ENCODE measurements around the gene P2RX6.

Gene P2RX6

DNA sequence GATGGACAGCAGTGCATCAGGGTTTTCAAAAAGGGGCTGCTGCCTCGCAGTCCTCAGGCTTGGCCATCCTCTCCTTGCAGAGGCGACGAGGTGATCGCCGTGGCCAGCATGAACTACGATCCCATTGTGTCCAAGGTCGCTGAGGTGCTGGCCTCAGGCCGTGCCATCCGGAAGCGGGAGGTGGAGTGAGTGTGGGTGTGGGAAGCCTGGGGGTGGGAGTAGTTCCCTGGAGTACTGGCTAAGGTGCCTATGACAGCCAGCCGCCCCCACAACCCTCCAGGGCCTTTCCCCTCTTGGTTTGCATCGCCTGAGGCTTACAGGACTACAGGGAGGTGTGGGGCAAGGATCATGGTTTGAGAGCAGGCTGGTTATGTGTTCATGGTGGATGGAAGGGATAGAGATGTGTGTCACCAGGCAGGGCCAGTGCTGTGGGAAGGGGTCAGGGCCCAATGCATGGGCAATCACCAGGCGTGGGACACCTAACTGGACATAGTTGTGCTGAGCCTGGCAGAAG lies 35.0 kb upstream of the P2RX6 start:
- DNase-seq (ENCODE audit: low read depth in 2 of 2) = no peak

DNA sequence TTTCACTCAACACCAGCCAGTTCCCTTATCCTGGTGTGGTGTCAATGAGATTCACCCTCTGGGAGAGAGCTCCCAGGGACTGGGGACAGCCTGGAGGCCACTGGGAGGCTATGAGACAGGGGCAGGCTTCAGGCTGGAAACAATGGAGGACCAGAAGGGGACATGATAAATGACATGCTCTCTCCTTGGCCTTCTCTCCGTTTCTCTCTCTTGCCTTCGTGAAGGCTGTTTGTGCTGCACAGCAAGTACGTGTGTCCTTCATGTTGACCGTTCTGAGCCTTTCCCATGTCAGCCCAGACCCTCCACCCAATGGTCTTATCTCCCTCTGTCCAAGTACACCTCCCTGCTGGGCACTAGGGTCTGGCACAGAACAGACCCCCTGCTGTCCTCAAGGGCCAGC lies 34.4 kb upstream of the P2RX6 start:
- DNase-seq (ENCODE audit: low read depth in 2 of 2) = no peak

DNA sequence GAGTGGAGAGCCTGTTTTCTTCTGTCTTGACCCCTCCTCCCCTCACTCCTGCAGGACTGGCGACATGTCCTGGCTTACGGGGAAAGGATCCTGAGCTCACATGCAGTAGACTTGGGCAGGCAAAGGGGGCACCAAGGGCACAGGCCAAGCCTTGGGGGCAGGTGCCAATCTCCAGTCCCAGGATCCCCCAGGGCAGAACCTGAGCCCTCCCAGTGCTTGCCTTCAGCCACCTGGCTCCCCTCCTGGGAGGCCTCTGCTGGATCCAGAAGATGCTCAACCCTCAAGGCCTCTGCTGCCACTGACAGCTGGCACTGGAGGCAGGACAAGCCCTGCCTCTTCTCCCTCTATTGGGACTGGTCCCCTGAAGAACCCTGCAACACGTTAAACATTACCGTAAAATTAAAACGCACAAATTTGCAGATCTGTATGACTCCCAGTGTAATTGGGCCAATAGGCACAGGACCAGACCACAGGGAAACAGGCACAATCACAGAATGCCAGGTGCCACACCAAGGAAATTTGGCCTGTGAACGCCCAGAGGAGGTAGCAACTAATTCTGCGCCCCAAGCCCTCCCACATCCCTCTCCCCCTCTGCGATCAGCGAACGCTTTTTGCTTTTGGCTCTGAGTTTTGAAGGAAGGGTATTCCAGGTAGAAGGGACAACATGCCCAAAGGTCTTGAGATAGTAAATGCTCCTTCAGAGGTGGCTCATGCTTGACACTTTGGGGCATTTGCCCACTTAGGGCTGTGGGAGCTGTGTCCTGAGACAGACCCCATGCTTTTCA lies 33.8 kb upstream of the P2RX6 start:
- DNase-seq (ENCODE audit: low read depth in 2 of 2) = no peak

DNA sequence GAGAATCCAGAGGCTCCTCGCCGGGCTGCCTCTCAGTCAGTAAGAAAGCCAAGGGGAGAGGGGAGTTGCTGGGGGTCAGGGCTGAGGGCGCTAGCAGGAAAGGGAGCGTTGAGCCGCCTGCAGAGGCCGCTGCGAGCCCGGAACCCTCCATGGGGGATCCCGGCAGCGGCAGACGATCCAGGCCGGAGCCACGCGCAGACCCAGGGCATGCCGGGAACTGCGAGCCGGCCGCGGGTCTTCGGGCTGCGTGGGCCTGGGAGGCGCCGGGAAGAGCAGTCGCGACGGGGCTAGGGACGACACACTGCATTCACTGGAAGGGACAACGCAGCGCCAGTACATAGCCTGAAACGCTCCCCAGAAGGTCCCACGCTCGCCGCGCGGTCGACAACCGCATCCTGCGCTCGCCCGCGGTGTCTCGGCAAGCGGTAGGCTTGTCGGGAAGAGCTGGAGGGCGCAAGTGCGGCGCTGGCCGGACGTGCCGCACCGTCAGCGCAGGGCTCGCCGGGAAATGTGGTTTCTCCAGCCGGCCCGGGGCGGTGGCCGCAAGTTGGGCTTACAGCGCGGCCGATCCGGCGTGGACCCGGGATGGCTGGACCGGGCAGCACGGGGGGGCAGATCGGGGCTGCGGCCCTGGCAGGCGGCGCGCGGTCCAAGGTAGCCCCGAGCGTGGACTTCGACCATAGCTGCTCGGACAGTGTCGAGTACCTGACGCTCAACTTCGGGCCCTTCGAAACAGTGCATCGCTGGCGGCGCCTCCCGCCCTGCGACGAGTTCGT lies 33.0 kb upstream of the P2RX6 start, which contains the start of gene LZTR1:
Gene LZTR1, plus strand, starts transcription at position 511 of the 776 bp plus-strand sequence. Its CDS starts 75 bp downstream, at position 586.
- peak; percentile 65 to 66 for DNase-seq (ENCODE audit: low read depth in 2 of 2)

DNA sequence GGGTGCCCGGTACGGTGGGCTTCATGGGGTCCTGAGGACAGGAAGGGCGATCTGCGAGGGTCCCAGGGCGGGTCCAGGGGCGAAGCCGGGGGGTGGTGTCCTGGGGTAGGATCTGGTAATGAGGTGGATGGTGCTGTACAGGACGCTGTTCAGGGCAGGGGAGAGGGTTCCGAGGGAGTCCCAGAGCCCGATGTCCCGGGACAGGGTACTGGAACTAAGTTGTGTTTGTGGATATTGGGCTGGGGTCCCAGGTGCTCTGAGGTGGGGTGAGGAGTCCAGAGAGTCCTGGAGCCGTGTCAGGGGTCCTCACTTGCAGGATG lies 32.4 kb upstream of the P2RX6 start:
- DNase-seq (ENCODE audit: low read depth in 2 of 2) = no peak

DNA sequence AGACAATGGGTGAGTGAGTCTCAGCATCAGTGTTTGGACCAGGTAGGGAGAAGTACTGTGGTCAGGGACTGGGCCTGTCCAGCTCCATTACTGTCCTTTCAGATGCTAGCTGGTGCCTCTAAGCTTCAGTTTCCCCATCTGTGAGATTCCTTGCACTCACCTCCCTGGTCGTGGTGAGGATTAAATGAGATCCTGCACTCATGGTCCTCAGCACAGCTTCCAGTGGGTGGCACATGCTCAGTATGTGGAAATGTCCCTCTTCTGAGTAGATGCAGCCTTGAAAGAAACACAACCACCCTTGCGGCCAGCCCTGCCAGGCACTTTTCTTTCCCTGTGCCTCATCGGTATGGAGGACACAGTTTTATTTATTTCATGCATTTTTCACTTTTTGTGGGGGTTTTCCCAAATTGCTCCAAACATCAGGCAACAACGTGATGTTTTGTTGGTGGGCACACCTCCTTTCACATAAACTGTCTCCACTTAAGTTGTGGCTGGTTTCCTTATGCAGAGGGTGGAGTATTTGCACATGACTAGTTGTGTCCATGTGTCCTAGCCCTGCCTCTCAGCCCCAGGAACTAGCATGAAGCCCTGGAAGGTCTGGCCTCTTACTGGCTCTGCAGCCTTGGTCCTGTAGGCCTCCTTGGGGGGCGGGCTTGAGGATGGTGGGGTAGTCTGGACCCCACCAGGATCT lies 31.7 kb upstream of the P2RX6 start:
- DNase-seq (ENCODE audit: low read depth in 2 of 2) = no peak

DNA sequence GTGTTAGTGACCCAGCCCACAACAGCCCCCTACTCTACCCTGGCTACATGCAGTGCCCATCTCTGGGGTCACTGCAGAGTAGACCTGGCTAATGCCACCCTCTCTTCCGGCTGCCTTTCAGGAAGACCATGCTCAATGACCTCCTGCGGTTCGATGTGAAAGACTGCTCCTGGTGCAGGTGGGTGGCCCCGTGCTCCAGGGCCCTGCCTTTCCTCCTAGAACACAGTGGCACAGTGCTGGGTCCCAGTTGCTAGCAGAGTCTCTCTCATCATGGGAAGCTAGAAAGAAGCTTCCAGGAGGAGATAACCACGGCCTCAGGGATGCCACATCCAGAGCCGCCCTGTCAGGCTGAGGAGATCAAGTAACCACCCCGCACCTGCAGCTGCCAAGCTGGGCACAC lies 29.2 kb upstream of the P2RX6 start:
- no peak for DNase-seq (ENCODE audit: low read depth in 2 of 2)

DNA sequence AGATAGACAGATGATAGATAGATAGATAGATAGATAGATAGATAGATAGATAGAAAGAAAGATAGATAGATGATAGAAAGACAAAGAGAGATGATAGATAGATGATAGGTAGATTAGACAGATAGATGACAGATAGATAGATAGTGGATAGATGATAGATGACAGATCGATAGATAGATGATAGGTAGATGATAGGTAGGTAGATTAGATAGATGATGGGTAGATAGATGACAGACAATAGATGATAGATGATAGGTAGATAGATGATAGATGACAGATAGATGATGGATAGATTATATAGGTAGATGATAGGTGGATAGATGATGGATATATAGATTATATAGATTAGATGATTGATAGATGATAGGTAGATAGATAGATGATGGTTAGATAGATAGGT lies 28.6 kb upstream of the P2RX6 start:
- no peak for DNase-seq (ENCODE audit: low read depth in 2 of 2)

DNA sequence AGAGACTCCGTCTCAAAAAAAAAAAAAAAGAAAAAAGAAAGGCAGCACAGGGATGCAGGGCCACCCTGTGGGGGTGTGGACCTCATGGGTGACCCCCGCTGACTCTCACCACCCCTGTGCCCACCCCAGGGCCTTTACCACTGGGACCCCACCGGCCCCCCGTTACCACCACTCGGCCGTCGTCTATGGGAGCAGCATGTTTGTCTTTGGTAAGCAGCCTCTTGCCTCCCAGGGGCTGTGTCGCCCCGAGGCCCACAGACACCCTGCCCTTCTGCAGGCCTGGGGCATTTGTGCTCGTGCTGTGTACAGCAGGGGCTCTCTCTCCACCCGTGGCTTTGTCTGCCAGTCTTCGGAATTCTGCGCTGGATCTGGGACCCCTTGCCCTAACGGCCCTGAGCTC lies 27.6 kb upstream of the P2RX6 start:
- DNase-seq (ENCODE audit: low read depth in 2 of 2) = no peak

DNA sequence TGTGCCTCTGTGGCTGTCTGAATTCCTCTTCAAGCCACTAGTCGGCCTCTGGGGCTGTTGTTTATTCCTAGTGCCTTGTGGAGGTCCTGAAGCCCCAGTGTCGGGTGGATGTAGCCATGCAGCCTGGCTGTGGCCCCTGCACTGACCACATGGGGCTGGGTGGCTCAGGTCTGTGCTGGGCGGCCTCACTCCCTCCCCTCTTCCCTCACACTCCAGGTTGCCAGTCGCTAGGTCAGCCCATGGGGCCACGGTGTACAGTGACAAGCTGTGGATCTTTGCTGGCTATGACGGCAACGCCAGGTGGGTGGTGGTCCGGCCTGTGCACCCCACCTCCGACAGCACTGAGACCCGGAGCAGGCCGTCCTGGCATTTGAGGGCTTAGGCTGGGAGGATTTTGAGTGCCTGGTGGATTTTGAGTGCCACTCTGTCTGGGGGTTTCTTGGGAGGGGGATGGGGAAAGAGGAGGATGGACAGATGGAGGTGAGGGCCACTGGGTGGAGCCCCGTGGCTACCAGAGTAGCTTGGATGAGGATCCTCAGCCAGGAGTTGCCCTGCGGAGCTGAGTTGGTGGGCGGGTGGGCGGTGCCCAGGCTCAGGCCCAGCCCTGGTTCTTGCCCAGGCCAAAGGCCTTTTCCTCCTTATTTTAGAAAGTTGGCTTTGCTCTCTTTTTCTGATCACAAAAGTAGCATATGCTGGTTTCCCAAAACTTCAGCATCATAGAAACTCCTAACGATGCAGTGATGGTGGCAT lies 26.2 kb upstream of the P2RX6 start:
- DNase-seq (ENCODE audit: low read depth in 2 of 2) = no peak

DNA sequence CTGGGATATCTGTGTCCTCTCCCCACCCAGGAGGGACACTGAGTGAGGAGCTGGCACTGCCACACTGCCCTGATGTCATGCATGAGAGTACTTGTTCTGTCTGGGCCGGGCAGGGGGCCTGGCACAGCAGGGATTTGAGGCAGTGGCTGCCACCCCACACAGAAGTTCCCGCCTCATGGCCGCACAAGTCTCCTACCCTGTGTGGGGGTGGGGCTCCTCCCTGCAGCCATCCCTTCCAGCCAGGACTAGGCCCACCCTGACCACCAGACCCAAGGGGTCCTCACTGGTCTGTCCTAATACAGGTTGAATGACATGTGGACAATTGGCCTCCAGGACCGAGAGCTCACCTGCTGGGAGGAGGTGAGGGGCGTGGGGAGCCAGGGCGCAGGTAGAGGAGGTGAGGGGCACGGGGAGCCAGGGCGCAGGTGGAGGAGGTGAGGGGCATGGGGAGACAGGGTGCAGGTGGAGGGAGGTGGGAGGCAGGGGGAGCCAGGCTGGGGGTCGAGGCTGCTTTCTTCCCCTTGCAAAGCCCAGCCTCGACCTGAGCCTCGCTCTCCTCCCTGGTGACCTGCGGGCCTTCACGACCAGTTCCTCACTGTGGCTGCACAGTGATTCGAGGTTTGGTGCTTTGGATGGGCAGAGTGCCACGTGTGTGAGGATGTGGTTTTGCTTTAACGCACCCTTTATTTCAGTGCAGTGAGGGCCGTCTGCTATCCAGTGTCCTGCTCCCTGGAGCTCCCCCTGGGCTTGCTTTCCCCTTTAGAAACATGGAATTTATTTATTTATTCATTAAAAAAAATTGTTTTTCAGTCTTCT lies 25.4 kb upstream of the P2RX6 start:
- no peak for DNase-seq (ENCODE audit: low read depth in 2 of 2)

DNA sequence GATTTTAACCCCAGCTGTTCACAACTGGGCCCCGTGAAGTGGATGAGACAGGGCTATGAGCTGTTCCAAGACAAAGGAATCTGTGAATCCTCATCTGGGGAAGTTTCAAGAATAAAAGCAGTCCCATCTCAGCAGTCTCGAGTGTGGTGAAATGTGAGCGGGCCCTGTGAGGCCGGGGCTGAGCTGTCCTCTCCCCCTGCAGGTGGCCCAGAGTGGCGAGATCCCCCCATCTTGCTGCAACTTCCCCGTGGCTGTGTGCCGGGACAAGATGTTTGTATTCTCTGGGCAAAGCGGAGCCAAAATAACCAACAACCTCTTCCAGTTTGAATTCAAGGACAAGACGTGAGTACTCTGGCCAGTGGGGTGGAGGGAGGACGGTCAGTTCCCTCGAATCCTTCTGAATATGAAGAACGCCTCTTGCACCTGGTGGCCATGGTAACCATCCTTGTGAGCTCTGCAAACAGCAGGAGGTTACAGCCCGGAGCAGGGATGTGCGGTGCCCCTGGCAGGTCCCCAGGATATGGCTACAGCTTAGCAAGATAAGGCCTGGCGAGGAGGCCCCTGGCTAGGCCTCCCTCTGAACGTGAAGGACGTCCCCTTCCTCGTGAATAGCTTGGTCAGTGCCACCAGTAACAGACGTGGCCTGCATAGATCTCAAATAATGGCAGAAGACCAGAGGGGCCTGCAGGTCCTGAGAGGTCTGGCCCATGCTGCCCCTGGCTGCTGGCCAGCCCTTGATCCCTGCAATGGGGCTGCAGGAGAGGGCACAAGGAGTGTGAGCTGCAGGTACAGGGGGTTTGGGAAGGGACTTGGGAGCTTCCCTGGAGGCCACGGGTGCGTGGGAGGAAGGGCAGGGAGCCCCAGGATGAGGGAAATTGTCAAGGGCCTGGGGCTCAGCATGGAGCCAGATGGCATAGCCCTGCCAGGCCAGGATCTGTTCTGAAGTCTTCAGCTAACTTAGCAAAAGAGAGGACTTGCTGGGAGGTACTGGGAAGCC lies 24.5 kb upstream of the P2RX6 start:
- DNase-seq (ENCODE audit: low read depth in 2 of 2) = no peak

DNA sequence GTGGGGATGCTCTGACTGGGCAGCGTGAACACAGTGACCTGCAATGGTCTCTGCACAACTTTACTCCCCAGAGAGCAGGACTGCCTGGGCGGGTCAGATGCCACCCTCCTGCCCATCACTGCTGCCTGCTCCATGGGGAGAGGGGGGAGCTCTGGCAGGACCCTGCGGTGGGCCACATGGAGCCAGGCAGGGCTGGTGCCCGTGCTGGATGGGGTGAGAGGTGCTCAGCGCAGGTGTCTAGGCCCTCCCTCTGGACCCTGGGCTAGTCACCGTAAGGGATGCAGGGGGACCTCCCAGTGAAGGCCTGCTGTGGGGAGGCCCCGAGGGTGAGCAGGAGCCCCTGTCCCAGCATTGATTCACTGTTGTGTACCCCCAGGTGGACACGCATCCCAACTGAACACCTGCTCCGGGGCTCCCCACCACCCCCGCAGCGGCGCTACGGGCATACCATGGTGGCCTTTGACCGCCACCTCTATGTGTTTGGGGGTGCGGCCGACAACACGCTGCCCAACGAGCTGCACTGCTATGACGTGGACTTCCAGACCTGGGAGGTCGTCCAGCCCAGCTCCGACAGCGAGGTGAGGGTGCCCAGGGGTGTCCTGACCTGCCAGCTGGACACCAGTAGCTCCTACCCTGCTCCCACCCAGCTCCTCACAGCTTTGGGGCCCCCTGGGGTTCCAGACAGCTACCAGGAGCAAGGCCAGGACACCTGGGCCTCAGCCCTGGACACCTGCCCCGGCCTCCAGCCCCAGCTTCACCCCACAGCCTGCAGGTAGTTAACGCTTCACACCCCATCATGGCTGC lies 23.5 kb upstream of the P2RX6 start:
- no peak for DNase-seq (ENCODE audit: low read depth in 2 of 2)

DNA sequence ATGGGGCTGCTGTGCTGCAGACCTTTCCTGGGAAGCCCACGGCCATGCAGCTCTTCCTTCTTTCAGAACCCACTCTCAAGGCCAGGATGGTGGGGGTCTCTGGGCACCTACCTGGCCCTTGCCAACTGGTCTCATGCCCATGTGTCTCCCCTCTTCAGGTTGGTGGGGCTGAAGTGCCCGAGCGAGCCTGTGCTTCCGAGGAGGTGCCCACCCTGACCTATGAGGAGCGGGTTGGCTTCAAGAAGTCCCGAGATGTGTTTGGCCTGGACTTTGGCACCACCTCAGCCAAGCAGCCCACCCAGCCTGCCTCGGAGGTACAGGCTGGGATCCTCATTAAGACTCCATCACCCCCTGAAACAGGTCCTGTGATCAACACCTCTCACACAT lies 22.9 kb upstream of the P2RX6 start:
- DNase-seq (ENCODE audit: low read depth in 2 of 2) = no peak

DNA sequence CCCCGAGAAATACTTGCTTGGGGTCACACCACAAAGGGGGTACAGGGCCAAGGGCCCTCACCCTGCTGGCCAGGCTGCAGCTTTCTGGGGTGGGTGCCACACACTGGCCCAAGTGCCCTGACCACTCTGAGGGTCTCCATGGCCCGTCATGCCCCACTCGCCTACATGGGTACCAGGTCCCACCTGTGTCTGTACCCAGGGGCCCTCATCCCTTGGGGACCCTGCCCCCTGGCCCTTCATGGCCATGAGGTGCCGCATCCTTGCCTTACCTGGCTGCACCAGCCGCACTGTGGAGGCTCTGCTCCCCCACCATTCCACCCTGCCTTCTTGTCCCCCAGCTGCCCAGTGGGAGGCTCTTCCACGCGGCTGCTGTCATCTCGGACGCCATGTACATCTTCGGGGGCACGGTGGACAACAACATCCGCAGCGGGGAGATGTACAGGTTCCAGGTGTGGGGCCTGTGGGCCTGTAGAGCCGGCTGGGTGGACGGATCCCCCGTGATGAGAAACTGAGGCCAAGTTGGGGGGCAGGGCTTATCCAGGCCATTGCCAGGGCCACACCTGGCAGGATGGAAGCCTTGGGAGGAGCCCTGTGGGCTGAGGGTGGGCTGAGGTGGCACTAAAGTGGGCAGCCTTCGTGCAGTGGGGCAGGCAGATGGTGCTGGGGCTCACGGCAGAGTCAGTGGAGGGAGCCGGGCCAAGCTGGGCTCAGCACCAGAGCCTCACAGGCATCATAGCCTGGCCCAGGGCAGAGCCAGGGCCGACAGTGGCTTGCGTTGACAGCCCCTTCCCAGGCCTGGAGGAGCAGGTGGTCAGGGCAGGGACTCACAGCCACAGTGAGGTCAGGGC lies 22.3 kb upstream of the P2RX6 start:
- no peak for DNase-seq (ENCODE audit: low read depth in 2 of 2)

DNA sequence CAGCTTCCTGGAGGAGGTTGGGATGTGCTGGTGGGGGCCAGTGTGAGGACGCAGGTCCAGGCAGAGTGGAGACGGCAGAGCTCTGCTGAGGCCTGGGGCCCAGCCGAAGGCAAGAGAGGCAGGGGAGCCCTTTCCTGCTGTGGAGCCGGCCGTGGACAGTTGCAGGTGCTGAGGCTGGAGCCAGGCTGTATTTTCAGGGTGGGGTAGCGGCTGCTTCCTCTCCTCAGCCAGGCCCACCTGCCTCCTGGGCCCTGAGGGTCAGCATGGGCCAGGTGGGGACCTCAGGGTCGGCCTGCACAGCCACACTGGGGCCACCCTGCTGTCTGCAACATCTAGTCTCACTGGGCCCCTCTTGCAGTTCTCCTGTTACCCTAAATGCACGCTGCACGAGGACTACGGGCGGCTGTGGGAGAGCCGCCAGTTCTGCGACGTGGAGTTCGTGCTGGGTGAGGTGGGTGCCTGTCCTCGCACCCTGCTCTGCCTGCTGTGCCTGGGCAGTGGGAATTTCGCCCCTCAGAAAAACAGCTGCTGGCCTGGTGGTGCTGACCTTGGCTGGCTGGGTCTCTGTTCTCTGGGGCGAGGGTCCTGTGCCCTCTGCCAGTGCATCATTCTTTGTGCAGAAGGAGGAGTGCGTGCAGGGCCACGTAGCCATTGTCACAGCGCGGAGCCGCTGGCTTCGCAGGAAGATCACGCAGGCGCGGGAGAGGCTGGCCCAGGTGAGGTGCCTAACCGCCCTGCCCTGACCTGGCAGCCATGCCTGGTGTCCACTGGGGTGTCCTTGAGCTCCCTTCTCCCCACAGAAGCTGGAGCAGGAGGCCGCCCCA lies 21.4 kb upstream of the P2RX6 start:
- no peak for DNase-seq (ENCODE audit: low read depth in 2 of 2)
